Measurements from ENCODE around the gene WNT7B.

WNT7B gene

DNA sequence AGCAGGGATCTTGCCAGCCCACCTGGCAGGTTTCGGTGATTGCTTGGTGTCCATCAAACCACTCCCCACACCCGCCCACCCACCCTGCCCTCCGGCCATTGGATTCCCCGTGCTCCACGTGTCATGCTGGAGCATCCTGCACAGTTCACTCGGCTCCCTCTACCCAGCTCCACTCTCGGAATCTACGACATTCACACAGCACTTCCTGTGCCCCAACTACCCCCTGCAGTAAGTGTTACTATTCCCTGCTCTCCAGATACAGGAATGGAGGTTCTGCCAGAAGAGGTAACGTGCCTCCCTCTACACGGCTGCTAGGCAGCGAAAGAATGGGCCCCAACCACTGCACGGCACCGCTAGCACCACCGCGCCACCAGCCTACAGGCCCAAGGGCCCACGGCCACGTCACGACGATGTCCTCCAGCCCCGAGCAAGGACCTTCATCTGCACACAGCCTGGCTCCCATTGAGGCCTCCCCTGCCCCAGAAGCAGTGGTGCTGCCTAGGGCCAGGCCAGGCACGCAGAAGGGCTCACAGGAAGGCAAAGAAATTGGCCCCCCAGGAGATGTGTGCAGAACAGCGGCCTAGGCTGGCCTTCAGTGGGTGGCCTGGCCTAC, 27.6 kb downstream of the WNT7B start:
- DNase-seq: no peak

DNA sequence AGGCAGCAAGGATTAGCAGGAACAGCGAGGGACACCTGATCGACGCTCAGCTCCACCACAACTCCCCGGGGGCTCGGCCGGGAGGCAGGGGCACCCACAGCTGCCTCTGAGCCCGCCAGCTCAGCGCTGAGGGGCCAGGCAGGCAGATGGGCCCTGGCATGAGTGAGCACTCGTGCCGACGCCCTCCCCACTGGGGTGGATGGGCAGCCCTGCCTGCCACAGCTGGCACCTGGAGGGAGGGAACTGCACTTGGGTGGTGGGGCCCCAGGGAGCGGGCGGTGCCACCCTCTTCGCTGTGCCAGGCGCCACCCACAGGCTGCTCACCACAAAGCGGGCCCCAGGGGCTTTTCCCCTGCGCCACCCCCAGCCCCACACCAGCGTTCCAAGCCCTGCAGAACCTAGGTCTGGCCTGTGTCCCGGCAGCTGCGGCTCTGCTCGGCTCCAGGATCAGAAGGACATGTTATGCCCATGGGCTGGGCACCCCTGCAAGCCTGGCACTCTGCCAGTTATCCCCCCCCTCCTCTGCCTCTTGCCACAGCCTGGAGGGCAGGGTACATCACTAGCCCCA, 28.8 kb downstream of the WNT7B start:
- no peak for DNase-seq

- no peak for DNase-seq
These were observed 30.0 kb downstream of the WNT7B start for GRCh38 chr22:45946805-45947600.

DNA sequence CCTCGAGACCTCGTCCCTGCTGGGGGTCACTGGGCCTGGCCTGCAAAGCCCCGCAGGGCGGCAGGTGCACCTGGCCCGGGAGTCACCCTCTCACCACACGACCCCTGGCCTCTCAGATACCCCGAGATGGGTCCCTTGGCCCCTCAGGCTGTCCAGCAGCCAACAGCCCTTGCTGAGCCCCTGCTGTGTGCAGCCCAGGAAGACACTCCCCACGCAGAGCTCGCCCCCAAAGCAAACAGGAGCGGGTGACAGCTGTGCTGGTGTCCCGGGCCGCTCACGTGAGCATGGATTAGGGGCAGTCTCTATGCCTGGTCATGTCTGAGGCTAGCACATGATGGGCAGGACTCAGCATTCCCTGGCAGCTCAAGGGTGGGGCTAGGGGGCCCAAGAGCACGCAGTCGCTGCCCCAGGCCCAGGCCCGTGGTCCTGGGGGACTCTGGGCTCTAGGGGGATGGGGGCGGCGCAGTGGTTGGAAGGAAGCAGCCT, 31.3 kb downstream of the WNT7B start:
- no peak for DNase-seq

GRCh38 chr22:45942787-45943493, 34.0 kb downstream of the WNT7B start:
- no peak for DNase-seq

DNA sequence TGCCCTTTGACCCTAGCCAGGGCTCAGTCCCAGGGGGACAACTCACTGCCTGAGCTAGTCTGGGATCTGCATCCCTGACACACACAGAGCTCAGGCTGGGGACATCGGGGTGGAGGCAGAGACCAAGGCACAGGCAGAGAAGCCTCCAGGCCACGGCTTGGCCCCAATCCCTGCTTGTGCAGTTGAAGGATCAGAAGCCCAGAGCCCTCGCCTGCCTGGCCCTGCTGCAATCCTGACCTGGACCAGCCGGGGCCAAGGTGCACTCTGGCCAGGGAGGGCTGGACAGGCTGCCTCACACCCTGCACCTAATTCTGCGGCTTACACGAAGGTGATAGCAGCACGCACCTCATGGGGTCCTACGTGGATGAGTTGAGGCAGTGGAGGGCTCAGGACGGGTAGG, 34.6 kb downstream of the WNT7B start:
- DNase-seq: no peak

DNA sequence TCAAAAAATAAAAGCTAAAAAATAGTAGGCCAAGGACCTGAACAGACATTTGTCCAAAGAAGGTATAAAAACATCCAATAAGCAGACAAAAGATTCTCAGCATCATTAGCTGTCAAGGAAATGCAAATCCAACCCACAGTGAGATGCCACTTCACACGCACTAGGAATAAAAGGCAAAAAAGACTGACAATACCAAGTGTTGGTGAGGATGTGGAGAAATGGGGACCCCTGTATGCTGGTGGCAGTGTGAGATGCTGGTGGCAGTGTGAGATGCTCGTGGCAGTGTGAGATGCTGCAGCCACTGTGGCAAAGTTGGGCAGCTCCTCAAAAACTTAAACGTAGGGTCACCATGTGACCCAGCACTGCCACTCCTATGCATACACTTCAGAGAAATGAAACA, 38.0 kb downstream of the WNT7B start:
- DNase-seq: no peak

- no peak for DNase-seq
These were observed 39.0 kb downstream of the WNT7B start for GRCh38 chr22:45937960-45938359.

DNA sequence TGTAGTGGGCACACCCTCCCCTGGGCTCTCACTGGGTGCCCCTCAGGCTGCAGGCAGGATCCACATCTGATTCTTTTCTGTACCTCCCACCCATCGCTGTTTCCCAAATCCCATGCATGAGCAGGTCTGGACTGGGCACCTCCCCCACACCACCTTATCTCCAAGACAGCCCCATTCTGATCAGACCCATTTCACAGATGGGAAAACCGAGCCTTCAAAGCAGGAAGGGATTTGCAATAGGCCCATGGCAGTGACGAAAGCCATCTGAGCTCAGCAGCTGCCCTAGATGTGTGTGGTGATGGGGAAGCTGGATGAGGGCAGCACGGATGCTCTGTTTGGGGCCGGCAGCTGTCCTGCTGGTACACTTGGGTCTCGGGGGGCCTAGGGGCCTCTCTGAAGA, 41.4 kb downstream of the WNT7B start:
- no peak for DNase-seq

GRCh38 chr22:45934659-45935341, 42.2 kb downstream of the WNT7B start:
- no peak for DNase-seq

GRCh38 chr22:45934168-45934564, 42.8 kb downstream of the WNT7B start:
- no peak for DNase-seq

DNA sequence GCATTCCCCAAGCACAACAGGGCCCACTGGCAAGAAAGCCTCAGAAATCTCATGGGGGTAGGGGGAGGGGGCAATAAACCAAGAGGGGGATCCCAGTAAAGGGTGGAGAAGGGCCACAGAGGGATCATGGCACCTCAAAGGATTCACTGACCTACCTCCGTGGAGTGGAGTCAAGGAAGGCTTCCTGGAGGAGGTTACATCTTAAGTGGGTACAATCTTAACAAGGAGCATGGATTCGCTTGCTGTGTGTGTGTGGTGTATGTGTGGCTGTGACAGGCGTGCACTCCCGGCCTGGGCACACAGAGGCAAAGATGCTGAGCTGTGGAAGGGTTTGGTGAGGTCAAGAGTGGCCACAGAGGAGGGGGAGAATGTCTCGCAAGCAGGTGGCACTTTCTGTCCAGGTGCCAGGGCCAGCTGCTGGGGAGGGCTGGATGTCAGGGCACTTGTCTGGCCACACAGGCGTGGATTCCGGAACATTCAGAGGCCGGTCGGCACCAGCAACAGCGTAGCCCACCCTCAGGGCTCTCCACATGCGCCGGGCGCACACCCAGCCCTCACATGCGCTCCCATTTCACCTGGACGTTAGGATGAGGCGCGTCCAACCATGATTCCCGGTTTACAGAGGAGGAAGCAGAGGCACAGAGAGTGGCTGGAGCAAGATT, 43.3 kb downstream of the WNT7B start:
- DNase-seq: no peak

DNA sequence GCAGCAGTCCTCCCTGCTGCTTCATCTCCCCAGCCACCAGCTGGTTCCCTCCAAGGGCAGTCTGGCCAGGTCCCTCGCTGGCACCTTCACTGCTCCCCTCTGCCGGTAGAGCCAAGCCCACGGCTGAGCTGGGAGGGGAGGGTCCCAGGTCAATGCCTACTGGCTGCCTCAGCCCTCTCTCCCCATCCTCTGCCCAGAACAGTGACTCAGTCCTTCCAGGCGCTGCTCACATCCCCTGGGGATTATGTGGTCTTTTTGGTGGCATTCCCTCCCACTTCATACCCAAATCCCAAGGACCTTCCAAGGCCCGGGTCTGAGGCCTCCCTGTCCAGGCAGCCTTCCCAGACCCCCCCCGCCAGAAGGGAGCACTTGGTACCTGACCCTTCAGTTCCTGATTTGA, 44.9 kb downstream of the WNT7B start:
- no peak for DNase-seq

DNA sequence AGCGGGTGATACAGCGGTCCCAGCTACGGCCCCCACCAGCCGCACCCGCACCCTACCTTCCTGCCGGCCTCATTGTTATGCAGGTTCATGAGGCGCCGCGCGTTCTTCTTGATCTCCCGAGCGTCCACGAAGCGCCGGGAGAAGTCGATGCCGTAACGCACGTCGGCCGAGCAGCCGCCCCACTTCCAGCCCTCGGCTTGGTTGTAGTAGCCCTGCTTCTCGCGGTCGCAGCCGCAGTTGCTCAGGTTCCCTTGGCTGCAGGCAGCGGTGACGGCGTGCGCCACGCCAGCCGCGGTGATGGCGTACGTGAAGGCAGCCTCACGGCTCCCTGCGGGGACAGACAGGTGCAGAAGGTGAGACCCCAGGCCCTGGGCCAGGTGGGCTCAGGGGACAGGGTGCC, 45.9 kb downstream of the WNT7B start:
- no peak for DNase-seq

GRCh38 chr22:45930324-45930723, 46.6 kb downstream of the WNT7B start:
- DNase-seq: no peak

DNA sequence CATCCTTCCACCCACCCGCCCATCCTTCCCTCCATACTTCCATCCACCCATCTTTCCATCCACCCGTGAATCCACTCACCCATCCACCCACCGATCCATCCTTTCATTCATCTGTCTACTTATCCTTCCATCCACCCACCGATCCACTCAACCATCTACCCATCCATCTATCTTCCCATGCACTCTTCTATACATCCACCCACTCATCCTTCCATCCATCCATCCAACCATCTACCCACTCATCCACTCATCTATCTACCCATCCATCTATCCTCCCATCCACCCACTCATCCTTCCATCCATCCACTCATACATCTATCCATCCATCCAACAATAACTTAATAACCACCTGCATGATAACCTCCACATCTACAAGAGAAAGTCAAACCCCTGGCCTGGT, 47.3 kb downstream of the WNT7B start:
- no peak for DNase-seq

GRCh38 chr22:45928726-45929368, 48.1 kb downstream of the WNT7B start:
- DNase-seq: no peak

DNA sequence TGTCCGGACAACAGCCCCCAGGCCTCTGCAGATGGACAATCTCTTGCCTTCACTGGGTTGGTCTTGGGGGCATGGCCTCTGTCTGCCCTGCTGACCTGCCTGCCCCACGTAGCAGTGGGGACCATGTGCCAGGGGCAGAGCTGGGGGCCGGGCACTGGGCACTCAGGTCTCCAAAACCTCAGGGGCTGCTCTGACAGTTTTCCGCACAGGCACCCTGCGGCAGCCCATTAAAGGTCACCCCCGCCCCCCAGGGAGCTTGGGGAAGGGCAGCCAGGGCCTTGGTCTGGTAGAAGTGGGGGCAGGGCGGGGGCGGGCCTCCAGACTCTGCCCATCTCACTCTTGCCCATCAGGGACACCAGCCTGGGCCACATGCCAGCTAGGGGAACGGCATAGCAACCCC, 49.9 kb downstream of the WNT7B start:
- DNase-seq: no peak

DNA sequence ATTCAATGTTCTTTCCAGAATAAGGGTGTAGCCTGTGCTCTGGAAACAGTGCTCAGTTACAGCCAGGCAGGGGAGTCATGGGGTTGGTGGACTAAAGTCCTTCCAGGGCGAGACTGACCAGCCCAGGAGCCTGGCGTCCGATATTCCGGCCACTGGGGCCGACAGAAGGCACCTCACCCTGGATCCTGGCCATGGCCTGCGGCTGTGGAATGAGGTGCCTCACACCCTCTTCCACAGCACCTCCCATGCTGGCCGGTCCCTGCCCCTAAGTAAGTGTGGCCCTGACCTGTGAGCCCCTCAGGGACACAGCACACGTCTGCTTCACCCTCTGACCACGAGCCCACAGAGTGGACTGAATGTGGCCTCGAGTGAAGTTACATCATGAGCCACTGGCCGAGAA, 50.5 kb downstream of the WNT7B start:
- DNase-seq: no peak

GRCh38 chr22:45925811-45926351, 51.1 kb downstream of the WNT7B start:
- DNase-seq: no peak

DNA sequence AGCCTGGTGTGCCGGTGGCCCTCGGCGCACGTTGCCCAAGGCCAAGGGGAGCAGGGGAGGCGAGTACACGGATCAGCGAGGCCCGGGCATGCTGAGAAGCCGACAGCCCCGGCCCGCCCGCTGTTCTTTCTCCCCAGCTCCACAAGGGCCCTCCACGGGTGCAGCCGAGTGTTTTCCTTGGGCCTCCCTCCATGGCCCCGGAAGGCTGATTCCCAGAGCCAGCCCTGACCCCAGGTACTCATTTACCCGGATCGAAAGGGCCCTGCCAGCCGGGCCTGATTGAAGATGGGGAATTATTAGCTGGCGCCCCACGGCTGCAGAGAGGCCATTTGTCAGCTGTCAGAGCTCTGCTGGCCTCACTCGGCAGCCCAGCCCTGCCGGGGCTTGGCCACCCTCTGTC, 53.1 kb downstream of the WNT7B start:
- DNase-seq: no peak

- DNase-seq: no peak
These were observed 53.8 kb downstream of the WNT7B start for GRCh38 chr22:45923212-45923611.
